ENCODE results near the gene UBE2K.
"Not testable (repeated sequence)": the region's sequence is repeated elsewhere in the genome, so short reads cannot be mapped to it uniquely, and the experiment has no call there.

The UBE2K gene

GRCh38 chr4:39785083-39785482 is 87.1 kb downstream of the UBE2K start:
- TF ChIP-seq CTCF (IDR thresholded peaks at IDR 0.05): no peak
- Histone ChIP-seq H3K9me3 (no peaks in the 10 kb centered on the region), H3K36me3 (peaks cover 6% of the 10 kb centered on the region), H3K27me3 (no peaks in the 10 kb centered on the region), H3K27ac (no peak overlapping the region), H3K4me3 (ENCODE audit: low read depth in 1 of 2, low read length in 1 of 2) (no peak overlapping the region), H3K4me1 (ENCODE audit: control insufficient read depth in 1 of 2, insufficient read depth in 1 of 2, low read depth in 1 of 2, low read length in 1 of 2) (no peaks in the 10 kb centered on the region)

- Histone ChIP-seq H3K27me3 (no peaks in the 10 kb centered on the region), H3K4me1 (ENCODE audit: control insufficient read depth in 1 of 2, insufficient read depth in 1 of 2, low read depth in 1 of 2, low read length in 1 of 2) (no peaks in the 10 kb centered on the region), H3K27ac (no peak overlapping the region), H3K9me3 (no peaks in the 10 kb centered on the region), H3K4me3 (ENCODE audit: low read depth in 1 of 2, low read length in 1 of 2) (no peak overlapping the region), H3K36me3 (peaks cover 6% of the 10 kb centered on the region)
- TF ChIP-seq CTCF (IDR thresholded peaks at IDR 0.05): no peak
These were observed 88.9 kb downstream of the UBE2K start for GRCh38 chr4:39786838-39787237.

DNA sequence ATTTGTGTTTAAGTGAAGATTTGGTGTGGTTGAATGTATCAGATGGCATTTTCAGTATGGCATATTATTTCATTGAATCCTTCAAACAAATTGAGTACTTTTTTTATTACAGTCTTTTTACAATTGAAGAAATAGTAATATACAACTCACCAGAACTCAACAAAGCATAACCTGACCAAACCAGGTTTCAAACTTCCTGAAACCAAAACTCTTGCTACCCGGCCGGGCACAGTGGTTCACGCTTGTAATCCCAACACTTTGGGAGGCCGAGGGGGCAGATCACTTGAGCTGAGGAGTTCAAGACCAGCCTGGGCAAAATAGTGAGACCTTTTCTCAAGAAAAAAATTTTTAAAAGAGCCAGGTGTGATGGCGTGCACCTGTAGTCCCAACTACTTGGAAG is 94.2 kb downstream of the UBE2K start:
- H3K4me3 ChIP-seq (ENCODE audit: low read depth in 1 of 2, low read length in 1 of 2): no peak overlapping the region
- H3K9me3 ChIP-seq: no peaks in the 10 kb centered on the region
- TF ChIP-seq CTCF (IDR thresholded peaks at IDR 0.05): no peak
- no peaks in the 10 kb centered on the region for H3K4me1 ChIP-seq (ENCODE audit: control insufficient read depth in 1 of 2, insufficient read depth in 1 of 2, low read depth in 1 of 2, low read length in 1 of 2)
- no peaks in the 10 kb centered on the region for H3K27me3 ChIP-seq
- no peaks in the 10 kb centered on the region for H3K36me3 ChIP-seq
- no peak overlapping the region for H3K27ac ChIP-seq

DNA sequence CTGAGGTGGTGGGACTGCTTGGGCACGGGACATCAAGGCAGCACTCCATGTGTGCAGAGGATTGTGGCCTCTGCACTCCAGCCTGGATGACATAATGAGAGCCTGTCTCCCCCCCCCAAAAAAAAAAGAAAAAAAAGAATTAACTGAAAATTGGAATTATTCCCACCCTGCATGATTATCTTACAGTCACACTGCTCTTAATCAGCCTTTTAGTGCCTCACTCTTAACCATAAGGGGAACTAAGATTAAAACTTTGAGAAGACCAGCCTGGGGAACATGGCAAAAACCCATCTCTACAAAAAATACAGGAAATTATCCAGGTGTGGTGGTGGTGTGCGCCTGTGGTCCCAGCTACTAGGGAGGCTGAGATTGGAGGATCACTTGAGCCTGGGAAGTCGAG is 94.6 kb downstream of the UBE2K start:
- TF ChIP-seq CTCF (IDR thresholded peaks at IDR 0.05): no peak
- H3K9me3 ChIP-seq: no peaks in the 10 kb centered on the region

GRCh38 chr4:39792976-39793375 is 95.0 kb downstream of the UBE2K start:
- H3K27me3 ChIP-seq; H3K9me3 ChIP-seq; H3K27ac ChIP-seq; H3K4me1 ChIP-seq (ENCODE audit: control insufficient read depth in 1 of 2, insufficient read depth in 1 of 2, low read depth in 1 of 2, low read length in 1 of 2); H3K36me3 ChIP-seq; H3K4me3 ChIP-seq (ENCODE audit: low read depth in 1 of 2, low read length in 1 of 2): not testable (repeated sequence)

More for the DNA sequence above, 94.6 kb downstream of the UBE2K start:
- Histone ChIP-seq H3K27me3 (no peaks in the 10 kb centered on the region), H3K36me3 (no peaks in the 10 kb centered on the region), H3K4me3 (ENCODE audit: low read depth in 1 of 2, low read length in 1 of 2) (no peak overlapping the region), H3K27ac (no peak overlapping the region), H3K4me1 (ENCODE audit: control insufficient read depth in 1 of 2, insufficient read depth in 1 of 2, low read depth in 1 of 2, low read length in 1 of 2) (no peaks in the 10 kb centered on the region)

- Histone ChIP-seq H3K9me3 (no peaks in the 10 kb centered on the region), H3K4me1 (ENCODE audit: control insufficient read depth in 1 of 2, insufficient read depth in 1 of 2, low read depth in 1 of 2, low read length in 1 of 2) (no peaks in the 10 kb centered on the region), H3K27me3 (no peaks in the 10 kb centered on the region), H3K27ac (no peak overlapping the region), H3K4me3 (ENCODE audit: low read depth in 1 of 2, low read length in 1 of 2) (no peak overlapping the region), H3K36me3 (no peaks in the 10 kb centered on the region)
- no peak for TF ChIP-seq CTCF (IDR thresholded peaks at IDR 0.05)
These were observed 104.1 kb downstream of the UBE2K start for GRCh38 chr4:39802005-39802404.

All from neutrophil (primary cell).